Kidney (tissue), 14 donors: ENCODE data around the gene RSPO3. TPM values are rescaled to one million over a fixed set of nuclear protein-coding genes. Genes with fewer than 3 reads are reported as not detected.

Experiments
- DNase-seq, 5 donors: peaks; one replicate each; pipeline ENCODE4 v3.0.0-alpha.2; 2013 to 2020
- FAIRE-seq: peaks from 2 replicates; lab custom pipeline; 2012; peaks lifted over from hg19 to GRCh38; lab: Jason Lieb, UNC
- H3K27ac ChIP-seq, 2 donors: one replicate each; pipeline ENCODE4 v1.7.0; 2013; ENCODE audit warnings: low read depth in 2 of 2, low read length in 2 of 2, inconsistent platforms in 1 of 2
- H3K27me3 ChIP-seq: one replicate; pipeline ENCODE4 v1.7.1; 2013; ENCODE audit warnings: low read length, inconsistent platforms; ENCODE audit not compliant: control insufficient read depth, insufficient read depth
- H3K36me3 ChIP-seq, 3 donors: one replicate each; pipeline versions ENCODE4 v1.7.0 to v1.7.1; 2013; ENCODE audit warnings: low read length in 3 of 3, control low read depth in 1 of 3, inconsistent platforms in 1 of 3; ENCODE audit not compliant: insufficient read depth in 3 of 3, control insufficient read depth in 2 of 3
- H3K4me1 ChIP-seq, 3 donors: one replicate each; pipeline versions ENCODE4 v1.7.0 to v1.7.1; 2013; ENCODE audit warnings: low read length in 3 of 3, inconsistent platforms in 1 of 3, low read depth in 1 of 3; ENCODE audit not compliant: control insufficient read depth in 2 of 3, insufficient read depth in 2 of 3
- H3K4me3 ChIP-seq, 3 donors: one replicate each; pipeline versions ENCODE4 v1.7.0 to v1.8.1; 2013; ENCODE audit warnings: low read length in 3 of 3, control low read depth in 1 of 3, inconsistent platforms in 1 of 3
- H3K9ac ChIP-seq, 3 donors: one replicate each; pipeline versions ENCODE4 v1.7.0 to v1.7.1; 2013; ENCODE audit warnings: low read length in 3 of 3, control low read depth in 1 of 3, inconsistent platforms in 1 of 3
- H3K9me3 ChIP-seq, 3 donors: one replicate each; pipeline versions ENCODE4 v1.7.0 to v1.7.1; 2013; ENCODE audit warnings: low read length in 3 of 3, control low read depth in 1 of 3, inconsistent platforms in 1 of 3; ENCODE audit not compliant: control insufficient read depth in 2 of 3, insufficient read depth in 1 of 3
- CTCF ChIP-seq: IDR thresholded peaks from 3 replicates; pipeline ENCODE4 v1.5.1; 2012; ENCODE audit warnings: mild to moderate bottlenecking, moderate library complexity, borderline replicate concordance; ENCODE audit not compliant: insufficient read depth; ENCODE audit errors: extremely low read depth
- intact Hi-C: fragments of 100-400 bp; cut with DNase I; formaldehyde crosslinking; loops from one replicate; pipeline ENCODE4 v1.11.1; 2022
- polyA plus RNA-seq: library from polyadenylated mRNA; stranded (reverse); fragments of 350-450 nt; fragmentation: Illumina TruSeq; extraction: RNeasy Lipid Tissue Mini Kit (QIAGEN cat#74804); gene quantifications from one replicate; pipeline ENCODE4 v1.2.3, GENCODE V29; 2014; ENCODE audit warnings: low read depth, low replicate concordance; ENCODE audit not compliant: insufficient read depth
- total RNA-seq: library from RNA; stranded (reverse); fragmentation: NEBNext Ultra II Directional; extraction: Animal tissue kit (Norgen Biotek cat#: 25700); gene quantifications from one replicate; pipeline ENCODE4 v1.2.1, GENCODE V29; 2021
- donor health status: control.
- donor health status: control.
- donor health status: control.
- donor health status: control.
- donor health status: control.
- donor health status: DM: yes; HTN: yes; CAD: no.
- donor health status: Normal renal cell carcinoma (clear cell type).

RSPO3 gene
- total and polyA plus RNA-seq, 2 donors from 2014 or later = 1.2 to 8.9 TPM

- H3K36me3 ChIP-seq = no peaks in the 10 kb centered on the region
- no peaks in the 10 kb centered on the region for H3K27me3 ChIP-seq
- no peak overlapping the region for H3K9ac ChIP-seq
- FAIRE-seq = no peak
- no peaks in the 10 kb centered on the region for H3K9me3 ChIP-seq
- DNase-seq = no peak
- H3K4me1 ChIP-seq = no peaks in the 10 kb centered on the region
- no peak overlapping the region for H3K27ac ChIP-seq
- no peak for TF ChIP-seq CTCF
- intact Hi-C loops = loop anchor here (10.0 kb wide), 1 partner anchor 280 kb away; no protein-coding TSS in a partner anchor
- no peak overlapping the region for H3K4me3 ChIP-seq
Observed at GRCh38 chr6:127085181-127085580, 33.3 kb upstream of the RSPO3 start.

DNA sequence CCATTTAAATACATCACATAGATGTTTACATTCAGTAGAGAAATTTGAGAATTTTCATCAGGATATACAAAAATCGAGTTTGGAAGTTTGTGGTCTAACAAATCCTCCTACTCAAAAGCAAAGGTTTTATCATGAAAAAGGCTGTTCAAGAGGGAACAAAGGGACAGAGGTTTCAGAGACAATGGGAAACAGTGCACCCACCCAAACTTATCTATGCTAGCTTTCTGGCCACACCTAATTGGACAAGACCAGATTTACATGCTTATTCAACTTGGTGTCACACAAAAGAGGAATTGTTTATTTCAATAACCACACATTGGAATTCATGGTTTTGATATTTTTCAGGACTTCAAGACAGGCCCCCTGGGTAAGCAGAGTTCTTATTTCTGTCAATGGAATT is 28.4 kb upstream of the RSPO3 start:
- Histone ChIP-seq H3K9ac (no peak overlapping the region), H3K4me3 (no peak overlapping the region), H3K4me1 (no peaks in the 10 kb centered on the region), H3K27ac (no peak overlapping the region), H3K9me3 (no peaks in the 10 kb centered on the region), H3K27me3 (no peaks in the 10 kb centered on the region), H3K36me3 (no peaks in the 10 kb centered on the region)
- intact Hi-C loops = no loop called here
- FAIRE-seq = no peak
- no peak for DNase-seq
- TF ChIP-seq CTCF = no peak

DNA sequence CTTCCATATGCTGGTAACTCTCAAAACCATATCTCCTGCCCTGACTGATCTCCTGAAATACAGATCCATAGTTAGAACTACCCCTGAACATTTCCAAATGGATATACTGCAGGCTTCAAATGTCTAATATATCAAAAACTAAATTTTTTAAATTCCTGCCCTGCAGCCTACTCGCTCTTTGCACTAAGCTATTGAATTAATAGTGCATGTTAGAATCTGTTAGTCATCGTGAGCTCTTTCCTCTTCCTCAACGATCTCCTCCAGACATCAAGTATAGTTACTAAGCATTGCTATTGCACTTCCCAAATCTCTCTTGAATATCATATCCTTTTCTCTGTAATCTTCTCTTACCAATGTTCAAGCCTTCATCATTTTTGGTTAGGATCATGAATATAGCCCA is 26.0 kb upstream of the RSPO3 start:
- intact Hi-C loops = no loop called here
- no peak for FAIRE-seq
- TF ChIP-seq CTCF = no peak

GRCh38 chr6:127094791-127095190 is 23.7 kb upstream of the RSPO3 start:
- DNase-seq = no peak
- H3K9ac ChIP-seq = no peak overlapping the region
- H3K9me3 ChIP-seq = no peaks in the 10 kb centered on the region
- no peak overlapping the region for H3K4me3 ChIP-seq
- TF ChIP-seq CTCF = no peak
- no peak for FAIRE-seq
- H3K27me3 ChIP-seq = no peaks in the 10 kb centered on the region
- H3K4me1 ChIP-seq = no peaks in the 10 kb centered on the region
- H3K27ac ChIP-seq = no peak overlapping the region
- H3K36me3 ChIP-seq = no peaks in the 10 kb centered on the region
- intact Hi-C loops = no loop called here

More for the DNA sequence above, 26.0 kb upstream of the RSPO3 start:
- no peaks in the 10 kb centered on the region for H3K27me3 ChIP-seq
- H3K27ac ChIP-seq = no peak overlapping the region
- no peaks in the 10 kb centered on the region for H3K9me3 ChIP-seq
- H3K36me3 ChIP-seq = no peaks in the 10 kb centered on the region
- no peak for DNase-seq
- H3K4me1 ChIP-seq = no peaks in the 10 kb centered on the region
- H3K4me3 ChIP-seq = no peak overlapping the region
- H3K9ac ChIP-seq = no peak overlapping the region
